GM21825 (cell line): Measurements from ENCODE around the gene CD109.
"Not testable (repeated sequence)": the region's sequence is repeated elsewhere in the genome, so short reads cannot be mapped to it uniquely, and the experiment has no call there.

Experiments
- ATAC-seq: cut with Tn5 transposase; IDR thresholded peaks from one replicate; pipeline ENCODE4 v1.9.1; 2021; ENCODE audit warnings: mild to moderate bottlenecking, moderate library complexity; ENCODE audit not compliant: unreplicated experiment

Gene CD109

DNA sequence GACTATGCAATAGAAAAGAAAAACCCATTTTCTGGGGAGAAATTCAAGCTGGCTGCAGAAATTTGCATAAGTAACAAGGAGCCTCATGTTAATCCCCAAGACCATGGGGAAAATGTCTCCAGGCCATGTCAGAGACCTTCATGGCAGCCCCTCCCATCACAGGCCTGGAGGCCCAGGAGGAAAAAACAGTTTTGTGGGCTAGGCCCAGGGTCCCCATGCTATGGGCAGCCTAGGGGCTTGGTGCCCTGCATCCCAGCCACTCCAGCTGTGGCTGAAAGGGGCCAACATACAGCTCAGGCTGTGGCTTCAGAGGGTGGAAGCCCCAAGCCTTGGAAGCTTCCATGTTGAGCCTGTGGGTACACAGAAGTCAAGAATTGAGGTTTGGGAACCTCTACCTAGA lies 148.7 kb downstream of the CD109 start:
- ATAC-seq: not testable (repeated sequence)

DNA sequence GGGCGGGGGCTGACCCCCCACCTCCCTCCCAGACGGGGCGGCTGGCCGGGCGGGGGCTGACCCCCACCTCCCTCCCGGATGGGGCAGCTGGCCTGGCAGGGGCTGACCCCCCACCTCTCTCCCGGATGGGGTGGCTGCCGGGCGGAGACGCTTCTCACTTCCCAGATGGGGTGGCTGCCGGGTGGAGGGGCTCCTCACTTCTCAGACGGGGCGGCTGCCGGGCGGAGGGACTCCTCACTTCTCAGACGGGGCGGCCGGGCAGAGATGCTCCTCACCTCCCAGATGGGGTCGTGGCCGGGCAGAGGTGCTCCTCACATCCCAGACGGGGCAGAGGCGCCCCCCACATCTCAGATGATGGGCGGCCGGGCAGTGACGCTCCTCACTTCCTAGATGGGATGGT lies 155.0 kb downstream of the CD109 start:
- ATAC-seq: not testable (repeated sequence)

GRCh38 chr6:73854998-73855718 lies 159.2 kb downstream of the CD109 start:
- no peak for ATAC-seq

DNA sequence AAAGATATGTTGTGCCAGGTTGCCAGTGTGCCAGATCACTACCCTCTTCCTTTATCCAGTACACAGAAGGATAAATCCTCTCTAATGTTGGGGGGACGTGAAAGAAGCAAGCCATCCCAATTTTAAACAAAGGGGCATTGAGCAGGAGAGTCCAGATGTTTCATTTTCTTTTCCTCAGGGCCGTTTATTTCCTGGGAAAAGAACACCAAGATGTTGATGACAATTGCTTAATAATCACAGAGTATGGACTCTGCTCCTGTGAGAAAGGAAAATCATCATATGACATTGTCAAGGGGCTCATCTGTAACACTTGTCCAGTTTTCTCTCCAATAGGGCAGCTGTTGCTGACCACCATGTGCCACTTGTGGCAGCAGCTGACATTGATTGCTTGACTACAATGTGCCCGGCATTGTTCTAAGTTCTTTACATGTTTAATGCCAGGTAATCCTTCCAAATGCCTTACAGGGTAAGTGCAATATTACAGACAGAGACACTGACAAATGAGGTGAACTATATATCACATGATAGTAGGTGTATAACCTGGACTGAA lies 161.4 kb downstream of the CD109 start:
- no peak for ATAC-seq

GRCh38 chr6:73858376-73858775 lies 162.4 kb downstream of the CD109 start:
- ATAC-seq: no peak

GRCh38 chr6:73860303-73860702 lies 164.3 kb downstream of the CD109 start:
- ATAC-seq: no peak

DNA sequence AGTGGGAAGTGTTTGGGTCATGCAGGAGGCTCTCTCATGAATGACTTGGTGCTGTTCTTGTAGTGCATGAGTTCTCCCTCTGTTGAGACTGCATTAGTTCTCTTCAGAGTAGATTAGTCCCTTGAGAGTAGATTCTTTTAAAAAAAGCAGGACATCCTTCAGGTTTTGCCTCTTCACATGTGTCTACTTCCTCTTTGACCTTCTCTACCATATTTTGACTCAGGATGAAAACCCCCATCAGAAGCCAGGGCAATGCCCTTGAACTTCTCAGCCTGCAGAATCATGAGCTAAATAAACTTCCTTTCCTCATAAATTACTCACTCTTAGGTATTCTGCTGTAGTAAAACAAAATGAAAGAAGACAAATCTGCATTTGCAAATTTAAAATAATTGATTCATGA lies 170.3 kb downstream of the CD109 start:
- no peak for ATAC-seq

GRCh38 chr6:73867411-73867810 lies 171.4 kb downstream of the CD109 start:
- no peak for ATAC-seq

DNA sequence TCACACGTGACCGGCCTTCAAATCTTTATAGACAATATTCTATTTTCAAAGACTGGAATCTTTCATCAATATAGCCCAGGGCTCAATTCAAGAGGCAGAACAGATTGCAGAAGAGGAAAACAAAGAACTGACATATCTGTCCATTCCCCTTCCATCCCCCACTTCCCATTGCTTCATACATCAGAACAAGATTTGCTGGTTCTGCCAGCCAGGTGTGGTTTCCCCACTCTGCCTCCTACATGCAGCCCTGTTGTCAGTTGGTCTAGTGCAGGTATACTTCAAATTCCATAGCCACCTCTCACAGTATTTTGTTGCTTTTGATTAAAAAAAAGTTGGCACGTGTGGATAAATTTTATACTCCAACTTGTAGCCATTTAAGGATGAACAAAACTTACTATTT lies 174.9 kb downstream of the CD109 start:
- no peak for ATAC-seq

DNA sequence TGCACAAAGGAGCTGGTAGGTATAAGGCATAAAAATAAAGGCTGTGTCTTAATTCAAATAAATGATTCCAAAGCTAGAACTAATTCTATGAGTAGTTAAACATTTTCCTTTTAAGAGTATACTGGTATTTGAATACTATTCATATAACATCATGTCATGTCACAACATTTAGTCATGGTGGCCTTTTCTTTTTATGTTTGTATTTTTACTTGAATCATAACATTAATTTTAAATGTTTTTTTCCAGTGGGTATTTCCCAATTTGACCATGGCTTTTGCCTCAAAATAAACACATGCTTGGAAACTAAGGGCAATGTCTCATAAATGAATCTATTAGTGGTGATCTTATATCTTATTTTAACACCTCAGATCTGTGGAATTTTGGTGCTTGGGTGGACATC lies 177.1 kb downstream of the CD109 start:
- no peak for ATAC-seq
